GM23338 (cell line): ENCODE data around the gene CYTH1. TPM values are rescaled to one million over a fixed set of nuclear protein-coding genes. Genes with fewer than 3 reads are reported as not detected.

Experiments used
- ATAC-seq: fragments of 200-7000 bp; cut with Tn5 transposase; 3 replicates; pipeline ENCODE4 v1.9.1; 2020
- DNase-seq: peaks from one replicate; pipeline ENCODE4 v3.0.0-alpha.2; 2015; ENCODE audit warnings: low spot score
- H2AFZ ChIP-seq: fragments of 200-600 bp; sonication (generic); 2 replicates; pipeline ENCODE4 v1.8.0; 2016; ENCODE audit warnings: antibody characterized with exemption, mild to moderate bottlenecking, moderate library complexity
- H3F3A ChIP-seq: fragments of 200-600 bp; sonication (generic); replicated peaks from 2 replicates; pipeline ENCODE4 v1.8.0; 2017; ENCODE audit warnings: antibody characterized with exemption, mixed run types, low read depth
- H3K27ac ChIP-seq: fragments of 200-600 bp; sonication (generic); 2 replicates; pipeline ENCODE4 v1.6.1; 2016; ENCODE audit warnings: low read depth
- H3K27me3 ChIP-seq: fragments of 200-600 bp; sonication (generic); 2 replicates; pipeline ENCODE4 v1.8.0; 2016; ENCODE audit warnings: mild to moderate bottlenecking, mixed run types, moderate library complexity; ENCODE audit not compliant: insufficient read depth
- H3K36me3 ChIP-seq: fragments of 200-600 bp; sonication (generic); 2 replicates; pipeline ENCODE4 v1.8.0; 2016; ENCODE audit warnings: mild to moderate bottlenecking; ENCODE audit not compliant: insufficient read depth
- H3K4me1 ChIP-seq: fragments of 200-600 bp; sonication (generic); 2 replicates; pipeline ENCODE4 v1.8.0; 2016; ENCODE audit warnings: mild to moderate bottlenecking, moderate library complexity; ENCODE audit not compliant: insufficient read depth
- H3K4me2 ChIP-seq: fragments of 200-600 bp; sonication (generic); 2 replicates; pipeline ENCODE4 v1.7.1; 2017; ENCODE audit warnings: mixed run types
- H3K4me3 ChIP-seq: fragments of 200-600 bp; sonication (generic); 2 replicates; pipeline ENCODE4 v1.6.1; 2016; ENCODE audit warnings: mixed run types
- H3K79me2 ChIP-seq: fragments of 200-600 bp; sonication (generic); replicated peaks from 2 replicates; pipeline ENCODE4 v1.8.0; 2017; ENCODE audit warnings: mild to moderate bottlenecking; ENCODE audit not compliant: insufficient read depth
- H3K9me2 ChIP-seq: fragments of 200-600 bp; sonication (generic); 2 replicates; pipeline ENCODE4 v1.8.0; 2017; ENCODE audit not compliant: insufficient read depth
- H4K20me1 ChIP-seq: fragments of 200-600 bp; sonication (generic); replicated peaks from 2 replicates; pipeline ENCODE4 v1.8.0; 2017; ENCODE audit warnings: mild to moderate bottlenecking; ENCODE audit not compliant: insufficient read depth
- H3K27ac Mint-ChIP-seq: 2 replicates; pipeline ENCODE4 v1.8.0; 2020; ENCODE audit warnings: inconsistent platforms, mild to moderate bottlenecking, moderate library complexity, mixed read lengths
- H3K27me3 Mint-ChIP-seq: 3 replicates; pipeline ENCODE4 v1.8.0; 2022; ENCODE audit warnings: low read depth, mild to moderate bottlenecking, moderate library complexity, mixed read lengths, inconsistent platforms; ENCODE audit not compliant: insufficient read depth, poor library complexity
- H3K36me3 Mint-ChIP-seq: 3 replicates; pipeline ENCODE4 v1.8.0; 2021; ENCODE audit warnings: low read depth, mild to moderate bottlenecking, inconsistent platforms, moderate library complexity, mixed read lengths
- H3K4me1 Mint-ChIP-seq: 3 replicates; pipeline ENCODE4 v1.8.0; 2020; ENCODE audit warnings: mild to moderate bottlenecking, inconsistent platforms, mixed read lengths
- H3K4me3 Mint-ChIP-seq: 3 replicates; pipeline ENCODE4 v1.8.0; 2021; ENCODE audit warnings: moderate library complexity, mild to moderate bottlenecking, inconsistent platforms, mixed read lengths
- H3K9me3 Mint-ChIP-seq: 3 replicates; pipeline ENCODE4 v1.8.0; 2020; ENCODE audit warnings: moderate library complexity, mild to moderate bottlenecking, inconsistent platforms, mixed read lengths
- CREB1 ChIP-seq: fragments of 250-450 bp; sonication (Bioruptor Pico); IDR thresholded peaks from 2 replicates; pipeline ENCODE4 v1.5.0; 2020; ENCODE audit warnings: low read depth, mild to moderate bottlenecking, moderate library complexity
- EZH2 ChIP-seq: fragments of 200-600 bp; sonication (generic); IDR thresholded peaks from one replicate; pipeline ENCODE4 v1.8.0; 2017; ENCODE audit warnings: antibody characterized with exemption, mild to moderate bottlenecking, low read depth; ENCODE audit not compliant: unreplicated experiment
- JUNB ChIP-seq: IDR thresholded peaks from one replicate; pipeline ENCODE4 v1.6.1; 2016; ENCODE audit warnings: antibody characterized with exemption; ENCODE audit not compliant: unreplicated experiment
- NANOG ChIP-seq: IDR thresholded peaks from 2 replicates; pipeline ENCODE4 v1.6.1; 2016; ENCODE audit warnings: antibody characterized with exemption, borderline replicate concordance
- POLR2AphosphoS5 ChIP-seq: IDR thresholded peaks from 2 replicates; pipeline ENCODE4 v1.6.1; 2016; ENCODE audit warnings: antibody characterized with exemption, low read depth
- STAT1 ChIP-seq: IDR thresholded peaks from one replicate; pipeline ENCODE4 v1.6.1; 2016; ENCODE audit warnings: antibody characterized with exemption; ENCODE audit not compliant: unreplicated experiment
- ZNF331 ChIP-seq: fragments of 250-450 bp; sonication (Bioruptor Pico); IDR thresholded peaks from 2 replicates; pipeline ENCODE4 v1.5.0; 2020; ENCODE audit warnings: low read depth, mild to moderate bottlenecking, moderate library complexity
- polyA plus RNA-seq: library from polyadenylated mRNA; unstranded; fragments of >200 nt; fragmentation: Nextera tagmentation; extraction: Ambion mirVana; gene quantifications from 2 replicates; pipeline ENCODE4 v1.2.1, GENCODE V29; 2016
- total RNA-seq: library from RNA; depleted of rRNA; stranded (reverse); fragments of >200 nt; shearing (Covaris generic); gene quantifications from 2 replicates; pipeline ENCODE4 v1.2.3, GENCODE V29; 2014
- TF ChIP-seq, protein P1 (sequence below), 2 experiments: fragments of 200-600 bp in 1 of 2; sonication (generic) in 1 of 2; conservative IDR thresholded peaks; 2 replicates each; pipeline versions ENCODE4 v1.5.1 to v1.6.1; 2016 to 2017; ENCODE audit warnings: antibody characterized with exemption in 2 of 2, low read depth in 2 of 2, mild to moderate bottlenecking in 2 of 2, moderate library complexity in 1 of 2
- TF ChIP-seq, protein P2 (sequence below): fragments of 250-450 bp; sonication (Bioruptor Pico); IDR thresholded peaks from 2 replicates; pipeline ENCODE4 v1.5.0; 2020; ENCODE audit warnings: mild to moderate bottlenecking, moderate library complexity
- TF ChIP-seq, protein P3 (sequence below): IDR thresholded peaks from one replicate; pipeline ENCODE4 v1.6.1; 2018; ENCODE audit warnings: antibody characterized with exemption; ENCODE audit not compliant: unreplicated experiment

CYTH1 gene
- total and polyA plus RNA-seq, 2 experiments from 2014 or later, result 13.8 to 14.5 TPM

DNA sequence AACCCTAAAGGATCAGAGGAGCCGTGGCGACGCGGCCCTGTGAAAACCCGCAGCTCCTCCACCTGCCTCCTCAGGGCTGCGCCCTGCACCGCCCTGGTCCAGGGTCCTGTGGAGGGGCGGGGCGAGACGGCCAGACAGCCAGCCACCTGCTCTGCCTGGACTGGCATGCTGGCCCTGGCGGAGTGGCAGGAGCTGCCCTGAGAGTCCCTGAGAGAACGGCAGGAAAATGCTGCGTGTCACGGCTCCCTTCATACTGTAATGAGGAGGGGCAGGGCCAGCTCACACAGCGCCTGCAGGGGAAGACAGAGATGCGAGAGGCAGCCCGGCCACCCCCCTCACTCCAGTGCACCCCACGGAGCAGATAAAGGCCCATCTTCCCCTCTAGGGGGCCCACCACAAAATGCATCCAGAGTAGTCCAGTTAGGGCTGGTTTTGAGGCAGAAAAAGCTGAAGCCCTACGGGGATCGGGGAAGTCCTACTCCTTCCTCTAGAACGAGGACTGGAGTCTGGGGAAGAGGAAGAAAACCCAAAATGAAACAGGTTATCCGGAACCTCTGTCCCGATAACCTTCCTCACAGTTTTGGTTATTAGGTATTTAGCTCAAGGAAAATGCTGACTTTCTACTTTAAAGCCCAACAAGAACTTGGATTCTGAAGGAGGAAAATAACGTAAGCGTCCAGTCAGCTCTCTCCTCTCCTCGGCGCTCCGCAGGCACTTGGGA, 107.3 kb downstream of the CYTH1 start:
- ATAC-seq (peak; percentile 85), DNase-seq (peak; percentile 64)
- no peak overlapping the region for H2AFZ ChIP-seq
- no peaks in the 10 kb centered on the region for H3K36me3 ChIP-seq
- no peak overlapping the region for H3K4me2 ChIP-seq
- Mint-ChIP-seq H3K36me3 (peaks cover 11% of the 10 kb centered on the region), H3K9me3 (no peaks in the 10 kb centered on the region; the same call in 2 of the 3 replicates), H3K4me3 (no peak overlapping the region), H3K27me3 (peaks cover 4% of the 10 kb centered on the region), H3K4me1 (peaks cover 5% of the 10 kb centered on the region; the same call in 2 of the 3 replicates), H3K27ac (no peak overlapping the region)
- H3K4me1 ChIP-seq, result no peaks in the 10 kb centered on the region
- TF ChIP-seq, protein P1, sequence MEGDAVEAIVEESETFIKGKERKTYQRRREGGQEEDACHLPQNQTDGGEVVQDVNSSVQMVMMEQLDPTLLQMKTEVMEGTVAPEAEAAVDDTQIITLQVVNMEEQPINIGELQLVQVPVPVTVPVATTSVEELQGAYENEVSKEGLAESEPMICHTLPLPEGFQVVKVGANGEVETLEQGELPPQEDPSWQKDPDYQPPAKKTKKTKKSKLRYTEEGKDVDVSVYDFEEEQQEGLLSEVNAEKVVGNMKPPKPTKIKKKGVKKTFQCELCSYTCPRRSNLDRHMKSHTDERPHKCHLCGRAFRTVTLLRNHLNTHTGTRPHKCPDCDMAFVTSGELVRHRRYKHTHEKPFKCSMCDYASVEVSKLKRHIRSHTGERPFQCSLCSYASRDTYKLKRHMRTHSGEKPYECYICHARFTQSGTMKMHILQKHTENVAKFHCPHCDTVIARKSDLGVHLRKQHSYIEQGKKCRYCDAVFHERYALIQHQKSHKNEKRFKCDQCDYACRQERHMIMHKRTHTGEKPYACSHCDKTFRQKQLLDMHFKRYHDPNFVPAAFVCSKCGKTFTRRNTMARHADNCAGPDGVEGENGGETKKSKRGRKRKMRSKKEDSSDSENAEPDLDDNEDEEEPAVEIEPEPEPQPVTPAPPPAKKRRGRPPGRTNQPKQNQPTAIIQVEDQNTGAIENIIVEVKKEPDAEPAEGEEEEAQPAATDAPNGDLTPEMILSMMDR (conservative IDR thresholded peaks at IDR 0.05; ENCODE audit: low read depth in 2 of 2), result peak; percentile 32 to 37; a peak in 2 of 4 replicates
- no peak for TF ChIP-seq NANOG
- H3K4me3 ChIP-seq, result no peak overlapping the region
- H3K27ac ChIP-seq, result no peak overlapping the region
- H3K9me2 ChIP-seq, result no peaks in the 10 kb centered on the region
- no peaks in the 10 kb centered on the region for H3K27me3 ChIP-seq
- H3F3A ChIP-seq, result no peaks in the 10 kb centered on the region
- no peaks in the 10 kb centered on the region for H3K79me2 ChIP-seq
- no peaks in the 10 kb centered on the region; the same call in 1 of the 2 replicates for H4K20me1 ChIP-seq

DNA sequence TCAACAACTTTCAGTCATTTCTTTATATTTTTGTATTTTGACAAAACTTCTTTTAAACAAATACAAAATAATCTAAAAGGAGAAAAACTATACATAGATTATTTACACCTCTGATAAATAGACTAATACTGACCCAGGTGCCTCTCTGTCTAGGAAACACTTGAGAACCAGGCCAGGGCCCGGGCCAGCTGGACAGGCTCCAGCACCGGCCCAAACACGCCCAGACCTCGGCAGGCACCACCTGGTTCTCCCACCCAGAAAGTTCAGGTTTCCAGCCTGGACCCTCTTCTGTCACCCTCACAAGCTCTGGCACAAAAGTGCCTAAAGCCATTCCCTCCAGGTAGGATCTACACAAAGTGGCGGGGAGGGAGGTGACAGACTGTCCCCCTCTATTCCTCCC, 107.9 kb downstream of the CYTH1 start:
- no peak overlapping the region for H3K4me3 Mint-ChIP-seq
- no peak for TF ChIP-seq POLR2AphosphoS5
- TF ChIP-seq EZH2, result no peak
- TF ChIP-seq JUNB, result no peak
- TF ChIP-seq, protein P2, sequence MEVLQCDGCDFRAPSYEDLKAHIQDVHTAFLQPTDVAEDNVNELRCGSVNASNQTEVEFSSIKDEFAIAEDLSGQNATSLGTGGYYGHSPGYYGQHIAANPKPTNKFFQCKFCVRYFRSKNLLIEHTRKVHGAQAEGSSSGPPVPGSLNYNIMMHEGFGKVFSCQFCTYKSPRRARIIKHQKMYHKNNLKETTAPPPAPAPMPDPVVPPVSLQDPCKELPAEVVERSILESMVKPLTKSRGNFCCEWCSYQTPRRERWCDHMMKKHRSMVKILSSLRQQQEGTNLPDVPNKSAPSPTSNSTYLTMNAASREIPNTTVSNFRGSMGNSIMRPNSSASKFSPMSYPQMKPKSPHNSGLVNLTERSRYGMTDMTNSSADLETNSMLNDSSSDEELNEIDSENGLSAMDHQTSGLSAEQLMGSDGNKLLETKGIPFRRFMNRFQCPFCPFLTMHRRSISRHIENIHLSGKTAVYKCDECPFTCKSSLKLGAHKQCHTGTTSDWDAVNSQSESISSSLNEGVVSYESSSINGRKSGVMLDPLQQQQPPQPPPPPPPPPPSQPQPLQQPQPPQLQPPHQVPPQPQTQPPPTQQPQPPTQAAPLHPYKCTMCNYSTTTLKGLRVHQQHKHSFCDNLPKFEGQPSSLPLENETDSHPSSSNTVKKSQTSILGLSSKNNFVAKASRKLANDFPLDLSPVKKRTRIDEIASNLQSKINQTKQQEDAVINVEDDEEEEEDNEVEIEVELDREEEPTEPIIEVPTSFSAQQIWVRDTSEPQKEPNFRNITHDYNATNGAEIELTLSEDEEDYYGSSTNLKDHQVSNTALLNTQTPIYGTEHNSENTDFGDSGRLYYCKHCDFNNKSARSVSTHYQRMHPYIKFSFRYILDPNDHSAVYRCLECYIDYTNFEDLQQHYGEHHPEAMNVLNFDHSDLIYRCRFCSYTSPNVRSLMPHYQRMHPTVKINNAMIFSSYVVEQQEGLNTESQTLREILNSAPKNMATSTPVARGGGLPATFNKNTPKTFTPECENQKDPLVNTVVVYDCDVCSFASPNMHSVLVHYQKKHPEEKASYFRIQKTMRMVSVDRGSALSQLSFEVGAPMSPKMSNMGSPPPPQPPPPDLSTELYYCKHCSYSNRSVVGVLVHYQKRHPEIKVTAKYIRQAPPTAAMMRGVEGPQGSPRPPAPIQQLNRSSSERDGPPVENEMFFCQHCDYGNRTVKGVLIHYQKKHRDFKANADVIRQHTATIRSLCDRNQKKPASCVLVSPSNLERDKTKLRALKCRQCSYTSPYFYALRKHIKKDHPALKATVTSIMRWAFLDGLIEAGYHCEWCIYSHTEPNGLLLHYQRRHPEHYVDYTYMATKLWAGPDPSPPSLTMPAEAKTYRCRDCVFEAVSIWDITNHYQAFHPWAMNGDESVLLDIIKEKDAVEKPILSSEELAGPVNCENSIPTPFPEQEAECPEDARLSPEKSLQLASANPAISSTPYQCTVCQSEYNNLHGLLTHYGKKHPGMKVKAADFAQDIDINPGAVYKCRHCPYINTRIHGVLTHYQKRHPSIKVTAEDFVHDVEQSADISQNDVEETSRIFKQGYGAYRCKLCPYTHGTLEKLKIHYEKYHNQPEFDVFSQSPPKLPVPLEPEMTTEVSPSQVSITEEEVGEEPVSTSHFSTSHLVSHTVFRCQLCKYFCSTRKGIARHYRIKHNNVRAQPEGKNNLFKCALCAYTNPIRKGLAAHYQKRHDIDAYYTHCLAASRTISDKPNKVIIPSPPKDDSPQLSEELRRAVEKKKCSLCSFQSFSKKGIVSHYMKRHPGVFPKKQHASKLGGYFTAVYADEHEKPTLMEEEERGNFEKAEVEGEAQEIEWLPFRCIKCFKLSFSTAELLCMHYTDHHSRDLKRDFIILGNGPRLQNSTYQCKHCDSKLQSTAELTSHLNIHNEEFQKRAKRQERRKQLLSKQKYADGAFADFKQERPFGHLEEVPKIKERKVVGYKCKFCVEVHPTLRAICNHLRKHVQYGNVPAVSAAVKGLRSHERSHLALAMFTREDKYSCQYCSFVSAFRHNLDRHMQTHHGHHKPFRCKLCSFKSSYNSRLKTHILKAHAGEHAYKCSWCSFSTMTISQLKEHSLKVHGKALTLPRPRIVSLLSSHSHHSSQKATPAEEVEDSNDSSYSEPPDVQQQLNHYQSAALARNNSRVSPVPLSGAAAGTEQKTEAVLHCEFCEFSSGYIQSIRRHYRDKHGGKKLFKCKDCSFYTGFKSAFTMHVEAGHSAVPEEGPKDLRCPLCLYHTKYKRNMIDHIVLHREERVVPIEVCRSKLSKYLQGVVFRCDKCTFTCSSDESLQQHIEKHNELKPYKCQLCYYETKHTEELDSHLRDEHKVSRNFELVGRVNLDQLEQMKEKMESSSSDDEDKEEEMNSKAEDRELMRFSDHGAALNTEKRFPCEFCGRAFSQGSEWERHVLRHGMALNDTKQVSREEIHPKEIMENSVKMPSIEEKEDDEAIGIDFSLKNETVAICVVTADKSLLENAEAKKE (CRISPR knock-in tag), result no peak
- TF ChIP-seq CREB1 (CRISPR knock-in tag), result no peak
- no peak for TF ChIP-seq STAT1
- TF ChIP-seq, protein P3, sequence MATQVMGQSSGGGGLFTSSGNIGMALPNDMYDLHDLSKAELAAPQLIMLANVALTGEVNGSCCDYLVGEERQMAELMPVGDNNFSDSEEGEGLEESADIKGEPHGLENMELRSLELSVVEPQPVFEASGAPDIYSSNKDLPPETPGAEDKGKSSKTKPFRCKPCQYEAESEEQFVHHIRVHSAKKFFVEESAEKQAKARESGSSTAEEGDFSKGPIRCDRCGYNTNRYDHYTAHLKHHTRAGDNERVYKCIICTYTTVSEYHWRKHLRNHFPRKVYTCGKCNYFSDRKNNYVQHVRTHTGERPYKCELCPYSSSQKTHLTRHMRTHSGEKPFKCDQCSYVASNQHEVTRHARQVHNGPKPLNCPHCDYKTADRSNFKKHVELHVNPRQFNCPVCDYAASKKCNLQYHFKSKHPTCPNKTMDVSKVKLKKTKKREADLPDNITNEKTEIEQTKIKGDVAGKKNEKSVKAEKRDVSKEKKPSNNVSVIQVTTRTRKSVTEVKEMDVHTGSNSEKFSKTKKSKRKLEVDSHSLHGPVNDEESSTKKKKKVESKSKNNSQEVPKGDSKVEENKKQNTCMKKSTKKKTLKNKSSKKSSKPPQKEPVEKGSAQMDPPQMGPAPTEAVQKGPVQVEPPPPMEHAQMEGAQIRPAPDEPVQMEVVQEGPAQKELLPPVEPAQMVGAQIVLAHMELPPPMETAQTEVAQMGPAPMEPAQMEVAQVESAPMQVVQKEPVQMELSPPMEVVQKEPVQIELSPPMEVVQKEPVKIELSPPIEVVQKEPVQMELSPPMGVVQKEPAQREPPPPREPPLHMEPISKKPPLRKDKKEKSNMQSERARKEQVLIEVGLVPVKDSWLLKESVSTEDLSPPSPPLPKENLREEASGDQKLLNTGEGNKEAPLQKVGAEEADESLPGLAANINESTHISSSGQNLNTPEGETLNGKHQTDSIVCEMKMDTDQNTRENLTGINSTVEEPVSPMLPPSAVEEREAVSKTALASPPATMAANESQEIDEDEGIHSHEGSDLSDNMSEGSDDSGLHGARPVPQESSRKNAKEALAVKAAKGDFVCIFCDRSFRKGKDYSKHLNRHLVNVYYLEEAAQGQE, result no peak
- no peak for TF ChIP-seq ZNF331 (CRISPR knock-in tag)

More for the DNA sequence above, 107.9 kb downstream of the CYTH1 start:
- Mint-ChIP-seq H3K27me3 (peaks cover 5% of the 10 kb centered on the region), H3K9me3 (peaks cover under 1% of the 10 kb centered on the region; the same call in 2 of the 3 replicates), H3K4me1 (peaks cover 5% of the 10 kb centered on the region; the same call in 2 of the 3 replicates), H3K27ac (no peak overlapping the region), H3K36me3 (peaks cover 11% of the 10 kb centered on the region)
- Histone ChIP-seq H2AFZ (no peak overlapping the region), H4K20me1 (no peaks in the 10 kb centered on the region; the same call in 1 of the 2 replicates), H3K4me3 (no peak overlapping the region), H3K79me2 (no peaks in the 10 kb centered on the region), H3K4me1 (no peaks in the 10 kb centered on the region), H3K27me3 (no peaks in the 10 kb centered on the region), H3K36me3 (no peaks in the 10 kb centered on the region), H3K9me2 (no peaks in the 10 kb centered on the region), H3K4me2 (no peak overlapping the region), H3K27ac (no peak overlapping the region), H3F3A (no peaks in the 10 kb centered on the region)
- DNase-seq (no peak), ATAC-seq (no peak)
